Measurements from ENCODE around the gene CLEC2A. TPM values are rescaled to one million over a fixed set of nuclear protein-coding genes. Genes with fewer than 3 reads are reported as not detected.

CLEC2A gene
- polyA plus RNA-seq, 1 donor: not detected

DNA sequence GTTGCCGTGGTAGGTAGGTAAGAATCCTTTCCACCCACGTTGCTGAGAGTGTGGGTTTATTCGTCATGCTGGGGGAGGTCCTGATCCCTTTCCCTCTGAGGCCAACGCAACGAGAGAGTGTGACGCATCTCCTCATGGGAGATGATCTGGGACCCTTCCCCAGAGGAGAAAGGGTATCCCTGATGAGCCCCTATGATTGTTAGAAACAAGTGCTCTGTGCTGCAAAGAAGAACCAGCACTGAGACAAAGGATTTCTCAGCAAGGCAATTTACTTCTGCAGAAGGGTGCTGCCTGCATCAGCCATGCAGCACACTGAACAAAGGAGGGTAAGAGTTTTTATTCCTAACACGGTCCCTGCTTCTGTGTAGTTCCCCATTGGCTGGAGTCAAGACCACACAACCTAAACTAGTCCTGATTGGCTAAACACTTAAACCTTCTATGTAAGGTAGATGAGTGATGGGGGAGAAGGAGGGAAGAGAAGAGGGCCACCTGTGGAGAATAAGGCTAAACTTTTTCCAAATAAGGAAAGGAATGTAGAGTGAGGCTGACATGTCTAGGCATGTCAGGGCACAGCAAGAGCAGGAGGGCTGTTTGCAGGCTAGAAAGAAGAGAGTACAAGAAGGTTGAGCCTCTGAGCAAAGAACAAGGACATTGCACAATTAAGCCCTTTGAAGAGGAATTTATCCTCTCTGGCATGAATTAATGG, 21.3 kb downstream of the CLEC2A start:
- Histone ChIP-seq H3K4me1 (ENCODE audit: control insufficient read depth, insufficient read depth, low read length) (no peaks in the 10 kb centered on the region), H3K4me3 (ENCODE audit: low read length) (no peak overlapping the region), H3K36me3 (ENCODE audit: control insufficient read depth, insufficient read depth, low read length) (no peaks in the 10 kb centered on the region), H3K9me3 (ENCODE audit: control insufficient read depth, low read depth, low read length) (no peaks in the 10 kb centered on the region), H3K27me3 (ENCODE audit: control insufficient read depth, insufficient read depth, low read length) (no peaks in the 10 kb centered on the region), H3K27ac (ENCODE audit: low read length) (no peak overlapping the region)
- no peak for DNase-seq
- WGBS (ENCODE audit: insufficient coverage, low lambda C conversion rate): no CpG with 5 or more reads among the region's 7 CpGs

DNA sequence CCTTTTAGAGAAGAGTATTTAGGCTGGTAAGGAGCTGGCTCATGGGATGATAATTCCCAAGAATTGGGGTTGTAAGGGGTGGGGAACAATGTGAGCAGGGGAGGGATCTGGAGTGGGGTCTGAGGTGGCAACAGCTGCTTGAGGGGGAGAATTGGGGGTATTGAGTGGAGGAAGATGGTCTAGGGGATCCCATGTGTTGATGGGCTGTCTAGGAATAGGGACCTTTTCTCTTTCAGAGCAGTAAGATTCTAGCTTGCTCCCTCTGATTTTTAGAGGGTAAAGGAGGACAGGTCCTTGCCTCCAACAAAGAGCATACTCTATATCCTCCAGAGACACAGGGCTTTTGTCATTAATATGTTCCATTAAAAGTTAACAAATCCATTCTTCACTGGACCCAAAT, 22.4 kb downstream of the CLEC2A start:
- Histone ChIP-seq H3K4me1 (ENCODE audit: control insufficient read depth, insufficient read depth, low read length) (no peaks in the 10 kb centered on the region), H3K4me3 (ENCODE audit: low read length) (no peak overlapping the region), H3K27me3 (ENCODE audit: control insufficient read depth, insufficient read depth, low read length) (no peaks in the 10 kb centered on the region), H3K9me3 (ENCODE audit: control insufficient read depth, low read depth, low read length) (no peaks in the 10 kb centered on the region), H3K27ac (ENCODE audit: low read length) (no peak overlapping the region), H3K36me3 (ENCODE audit: control insufficient read depth, insufficient read depth, low read length) (no peaks in the 10 kb centered on the region)
- no peak for DNase-seq

DNA sequence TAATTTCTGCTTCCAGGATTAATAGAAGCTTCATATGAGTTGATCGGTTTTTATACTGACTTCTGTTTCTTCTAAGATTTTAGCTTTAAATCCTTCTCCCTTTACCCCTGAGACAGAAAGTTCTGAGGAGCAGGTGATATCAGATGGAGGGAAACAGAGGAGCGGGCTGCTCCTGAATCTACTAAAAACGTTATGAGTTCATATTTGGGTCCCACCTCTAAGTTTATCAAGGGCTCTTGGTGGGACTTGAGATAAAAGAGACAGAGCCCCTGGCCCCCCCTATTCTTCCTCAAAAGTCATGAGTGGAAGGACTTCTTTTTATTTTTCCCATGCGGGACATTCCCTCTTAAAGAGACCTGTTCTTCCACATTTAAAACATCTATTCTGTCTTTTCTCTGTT, 23.8 kb downstream of the CLEC2A start:
- Histone ChIP-seq H3K27me3 (ENCODE audit: control insufficient read depth, insufficient read depth, low read length) (no peaks in the 10 kb centered on the region), H3K4me3 (ENCODE audit: low read length) (no peak overlapping the region)
- WGBS (ENCODE audit: insufficient coverage, low lambda C conversion rate): 80% methylated on average over 1 of the region's 4 CpGs

DNA sequence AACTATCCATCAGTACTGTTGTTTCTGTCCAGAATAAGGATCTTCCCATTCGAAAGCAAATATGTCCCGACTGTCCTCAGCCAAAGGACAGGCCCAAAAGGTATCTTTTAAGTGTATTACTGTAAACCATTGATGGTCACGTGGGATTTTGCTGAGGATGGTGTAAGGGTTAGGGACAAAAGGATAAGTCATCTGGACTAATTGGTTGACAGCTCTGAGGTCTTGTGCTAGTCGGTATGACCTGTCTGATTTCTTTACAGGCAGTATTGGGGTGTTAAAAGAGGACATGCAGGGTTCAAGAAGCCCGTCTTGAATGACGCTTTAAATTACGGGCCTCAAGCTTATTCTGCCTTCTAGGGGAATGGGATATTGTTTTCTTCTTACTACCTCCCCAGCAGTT, 24.4 kb downstream of the CLEC2A start:
- H3K36me3 ChIP-seq (ENCODE audit: control insufficient read depth, insufficient read depth, low read length): no peaks in the 10 kb centered on the region
- H3K4me1 ChIP-seq (ENCODE audit: control insufficient read depth, insufficient read depth, low read length): no peaks in the 10 kb centered on the region
- DNase-seq: no peak
- no peaks in the 10 kb centered on the region for H3K9me3 ChIP-seq (ENCODE audit: control insufficient read depth, low read depth, low read length)
- no peak overlapping the region for H3K4me3 ChIP-seq (ENCODE audit: low read length)
- no peaks in the 10 kb centered on the region for H3K27me3 ChIP-seq (ENCODE audit: control insufficient read depth, insufficient read depth, low read length)
- no peak overlapping the region for H3K27ac ChIP-seq (ENCODE audit: low read length)
- WGBS (ENCODE audit: insufficient coverage, low lambda C conversion rate): 80% methylated on average over 1 of the region's 7 CpGs

More for the DNA sequence above, 23.8 kb downstream of the CLEC2A start:
- no peak for DNase-seq
- Histone ChIP-seq H3K36me3 (ENCODE audit: control insufficient read depth, insufficient read depth, low read length) (no peaks in the 10 kb centered on the region), H3K27ac (ENCODE audit: low read length) (no peak overlapping the region), H3K9me3 (ENCODE audit: control insufficient read depth, low read depth, low read length) (no peaks in the 10 kb centered on the region), H3K4me1 (ENCODE audit: control insufficient read depth, insufficient read depth, low read length) (no peaks in the 10 kb centered on the region)

DNA sequence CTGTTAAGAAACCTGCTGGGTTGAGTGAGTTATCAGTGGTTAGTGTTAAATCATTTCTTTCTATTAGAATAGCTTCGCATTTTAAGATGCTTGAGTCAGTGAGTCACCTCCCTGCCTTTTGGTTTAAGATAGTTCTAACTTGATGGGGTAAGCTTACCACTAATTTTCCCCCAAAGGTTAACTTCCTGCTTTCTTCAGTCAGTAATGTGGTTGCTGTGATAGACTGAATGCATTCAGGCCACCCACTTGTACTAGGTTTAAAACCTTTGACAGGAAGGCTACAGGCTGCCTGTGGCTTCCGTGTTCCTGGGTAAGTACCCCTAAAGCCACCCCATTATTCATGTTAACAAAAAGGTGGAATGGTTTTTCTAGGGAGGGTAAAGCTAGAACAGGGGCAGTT, 25.3 kb downstream of the CLEC2A start:
- no peak overlapping the region for H3K4me3 ChIP-seq (ENCODE audit: low read length)
- WGBS (ENCODE audit: insufficient coverage, low lambda C conversion rate): no CpG with 5 or more reads among the region's 2 CpGs
- H3K36me3 ChIP-seq (ENCODE audit: control insufficient read depth, insufficient read depth, low read length): no peaks in the 10 kb centered on the region
- no peaks in the 10 kb centered on the region for H3K9me3 ChIP-seq (ENCODE audit: control insufficient read depth, low read depth, low read length)
- H3K27me3 ChIP-seq (ENCODE audit: control insufficient read depth, insufficient read depth, low read length): no peaks in the 10 kb centered on the region
- no peak overlapping the region for H3K27ac ChIP-seq (ENCODE audit: low read length)
- DNase-seq: peak in 1 of 2 donors; percentile 6
- no peaks in the 10 kb centered on the region for H3K4me1 ChIP-seq (ENCODE audit: control insufficient read depth, insufficient read depth, low read length)

DNA sequence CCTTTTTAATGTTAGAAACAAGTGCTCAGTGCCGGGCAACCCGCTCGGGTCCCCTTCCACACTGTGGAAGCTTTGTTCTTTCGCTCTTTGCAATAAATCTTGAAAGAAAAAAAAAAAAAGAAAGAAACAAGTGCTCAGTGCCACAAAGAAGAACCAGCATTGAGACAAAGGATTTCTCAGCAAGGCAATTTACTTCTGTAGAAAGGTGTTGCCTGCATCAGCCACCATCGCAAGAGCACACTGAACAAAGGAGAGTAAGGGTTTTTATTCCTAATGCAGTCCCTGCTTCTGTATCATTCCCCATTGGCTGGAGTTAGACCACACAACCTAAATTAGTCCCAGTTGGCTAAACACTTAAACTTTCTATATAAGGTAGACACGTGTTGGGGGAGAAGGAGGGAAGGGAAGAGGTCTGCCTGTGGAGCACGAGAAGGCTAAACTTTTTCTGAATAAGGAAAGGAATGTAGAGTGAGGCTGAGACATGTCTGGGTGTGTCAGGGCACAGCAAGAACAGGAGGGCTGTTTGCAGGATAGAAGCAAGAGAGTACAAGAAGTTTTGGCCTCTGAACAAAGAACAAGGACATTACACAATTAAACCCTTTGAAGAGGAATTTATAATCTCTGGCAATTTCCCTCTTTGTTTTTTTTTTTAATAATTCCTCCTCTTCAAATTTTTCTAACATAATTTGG, 29.5 kb downstream of the CLEC2A start:
- no peak overlapping the region for H3K27ac ChIP-seq (ENCODE audit: low read length)
- DNase-seq: no peak
- H3K4me1 ChIP-seq (ENCODE audit: control insufficient read depth, insufficient read depth, low read length): no peaks in the 10 kb centered on the region
- H3K4me3 ChIP-seq (ENCODE audit: low read length): no peak overlapping the region
- no peaks in the 10 kb centered on the region for H3K9me3 ChIP-seq (ENCODE audit: control insufficient read depth, low read depth, low read length)
- WGBS (ENCODE audit: insufficient coverage, low lambda C conversion rate): 93% methylated on average over 5 of the region's 7 CpGs
- H3K36me3 ChIP-seq (ENCODE audit: control insufficient read depth, insufficient read depth, low read length): no peaks in the 10 kb centered on the region
- H3K27me3 ChIP-seq (ENCODE audit: control insufficient read depth, insufficient read depth, low read length): no peaks in the 10 kb centered on the region

DNA sequence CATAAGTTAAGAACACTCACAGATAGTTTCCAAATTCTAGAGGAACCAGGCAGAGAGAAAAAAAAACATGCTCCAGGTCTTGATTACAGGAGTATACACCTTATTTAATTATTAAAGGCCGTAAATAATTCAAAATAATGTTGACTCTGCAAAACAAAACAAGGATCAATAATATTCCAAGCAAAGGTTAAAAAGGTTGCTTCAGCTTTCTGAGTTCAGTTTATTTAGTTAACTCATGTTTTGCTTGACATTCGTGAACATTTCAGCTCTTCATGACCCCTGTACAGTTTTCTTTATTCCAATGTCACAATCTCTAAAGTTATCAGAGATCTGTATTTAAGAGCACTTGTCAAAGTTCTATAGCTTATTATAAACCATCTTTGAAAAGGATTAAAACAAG, 31.2 kb downstream of the CLEC2A start:
- no peak for DNase-seq
- no peak overlapping the region for H3K27ac ChIP-seq (ENCODE audit: low read length)
- WGBS (ENCODE audit: insufficient coverage, low lambda C conversion rate): 100% methylated on average over 1 of the region's 2 CpGs

DNA sequence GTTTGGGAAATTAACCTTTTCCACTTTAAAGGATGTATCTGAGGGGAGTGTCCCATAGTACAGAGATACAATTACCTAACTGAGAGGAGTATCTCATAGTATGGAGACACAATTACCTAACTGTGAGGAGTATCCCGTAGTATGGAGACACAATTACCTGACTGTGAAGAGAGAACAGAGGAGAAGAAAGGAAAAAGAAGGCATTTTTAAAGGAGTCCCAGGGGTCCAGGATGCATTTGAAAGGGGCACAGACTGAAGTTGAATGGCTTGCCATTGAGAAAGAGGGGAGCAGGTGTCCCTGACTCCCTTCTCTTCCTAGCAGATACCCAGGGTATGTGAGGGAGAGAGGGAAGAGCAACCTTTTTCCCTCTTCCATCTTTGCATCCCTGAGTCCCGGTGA, 33.0 kb downstream of the CLEC2A start:
- no peaks in the 10 kb centered on the region for H3K36me3 ChIP-seq (ENCODE audit: control insufficient read depth, insufficient read depth, low read length)
- H3K4me1 ChIP-seq (ENCODE audit: control insufficient read depth, insufficient read depth, low read length): no peaks in the 10 kb centered on the region
- H3K9me3 ChIP-seq (ENCODE audit: control insufficient read depth, low read depth, low read length): no peaks in the 10 kb centered on the region
- H3K4me3 ChIP-seq (ENCODE audit: low read length): no peak overlapping the region
- H3K27ac ChIP-seq (ENCODE audit: low read length): no peak overlapping the region
- no peak for DNase-seq
- WGBS (ENCODE audit: insufficient coverage, low lambda C conversion rate): 100% methylated on average over 1 of the region's 2 CpGs
- no peaks in the 10 kb centered on the region for H3K27me3 ChIP-seq (ENCODE audit: control insufficient read depth, insufficient read depth, low read length)

More for the DNA sequence above, 31.2 kb downstream of the CLEC2A start:
- H3K27me3 ChIP-seq (ENCODE audit: control insufficient read depth, insufficient read depth, low read length): no peaks in the 10 kb centered on the region
- H3K4me3 ChIP-seq (ENCODE audit: low read length): no peak overlapping the region
- H3K4me1 ChIP-seq (ENCODE audit: control insufficient read depth, insufficient read depth, low read length): no peaks in the 10 kb centered on the region
- H3K9me3 ChIP-seq (ENCODE audit: control insufficient read depth, low read depth, low read length): no peaks in the 10 kb centered on the region
- no peaks in the 10 kb centered on the region for H3K36me3 ChIP-seq (ENCODE audit: control insufficient read depth, insufficient read depth, low read length)

DNA sequence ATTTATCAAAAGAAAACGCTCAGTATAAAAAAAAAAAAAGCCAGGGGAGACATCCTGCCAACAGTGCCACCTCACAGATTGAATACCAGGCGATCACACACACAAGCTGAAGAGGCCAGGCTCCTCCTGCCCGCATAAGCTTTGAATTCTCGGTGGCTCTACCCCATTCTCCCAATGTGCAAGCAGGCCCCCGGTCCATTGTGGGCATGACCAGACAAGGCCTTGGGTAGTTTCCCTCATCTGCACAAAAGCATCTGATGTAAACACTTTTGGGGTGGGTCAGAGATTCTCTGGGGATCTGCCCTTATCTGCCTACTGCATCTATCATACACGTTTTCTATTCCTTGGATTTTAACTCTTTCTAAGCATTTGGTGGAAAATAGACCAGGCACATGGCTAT, 34.6 kb downstream of the CLEC2A start:
- 80% methylated on average over 1 of the region's 6 CpGs for WGBS (ENCODE audit: insufficient coverage, low lambda C conversion rate)
- no peak for DNase-seq

DNA sequence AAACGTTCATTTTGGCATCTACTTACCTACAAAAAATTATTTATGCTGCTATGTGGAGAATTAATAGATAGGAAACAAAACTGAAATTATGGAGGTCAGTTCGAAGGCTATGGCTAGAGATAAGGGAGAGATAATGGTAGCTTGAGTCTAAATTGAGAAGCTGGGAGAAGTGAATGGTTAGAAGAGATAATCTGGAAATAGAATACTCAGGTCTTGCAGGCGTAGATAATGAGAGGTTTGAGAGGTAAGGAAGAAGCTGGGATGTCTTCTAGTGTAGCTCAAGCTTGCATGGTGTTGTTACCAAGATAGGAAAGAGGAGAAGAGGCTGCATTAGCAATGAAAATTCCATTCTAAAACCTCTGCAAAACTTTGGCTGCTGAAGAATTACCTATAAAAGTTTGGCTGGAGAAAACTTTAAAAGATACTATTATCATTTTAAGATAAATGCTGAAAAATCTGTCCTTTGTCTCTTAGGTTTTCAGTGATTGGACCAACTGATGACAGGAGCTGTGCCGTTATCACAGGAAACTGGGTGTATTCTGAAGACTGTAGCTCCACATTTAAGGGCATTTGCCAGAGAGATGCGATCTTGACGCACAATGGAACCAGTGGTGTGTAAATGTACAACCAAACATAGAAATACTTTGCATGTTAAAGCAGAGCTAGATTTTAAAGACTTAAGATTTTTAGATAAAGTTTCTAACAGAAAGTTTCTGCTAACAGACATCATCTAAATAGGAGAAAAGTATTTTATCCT, 36.8 kb downstream of the CLEC2A start:
- Histone ChIP-seq H3K27ac (ENCODE audit: low read length) (no peak overlapping the region), H3K36me3 (ENCODE audit: control insufficient read depth, insufficient read depth, low read length) (no peaks in the 10 kb centered on the region), H3K27me3 (ENCODE audit: control insufficient read depth, insufficient read depth, low read length) (no peaks in the 10 kb centered on the region), H3K4me1 (ENCODE audit: control insufficient read depth, insufficient read depth, low read length) (no peaks in the 10 kb centered on the region), H3K9me3 (ENCODE audit: control insufficient read depth, low read depth, low read length) (no peaks in the 10 kb centered on the region), H3K4me3 (ENCODE audit: low read length) (no peak overlapping the region)
- no peak for DNase-seq
- 85% methylated on average over 5 of the region's 6 CpGs for WGBS (ENCODE audit: insufficient coverage, low lambda C conversion rate)

More for the DNA sequence above, 34.6 kb downstream of the CLEC2A start:
- Histone ChIP-seq H3K36me3 (ENCODE audit: control insufficient read depth, insufficient read depth, low read length) (no peaks in the 10 kb centered on the region), H3K27me3 (ENCODE audit: control insufficient read depth, insufficient read depth, low read length) (no peaks in the 10 kb centered on the region), H3K4me1 (ENCODE audit: control insufficient read depth, insufficient read depth, low read length) (no peaks in the 10 kb centered on the region), H3K9me3 (ENCODE audit: control insufficient read depth, low read depth, low read length) (no peaks in the 10 kb centered on the region), H3K4me3 (ENCODE audit: low read length) (no peak overlapping the region), H3K27ac (ENCODE audit: low read length) (no peak overlapping the region)

Measured in large intestine (tissue), 3 donors.